ENCODE data around the gene SNRNP70. TPM values are rescaled to one million over a fixed set of nuclear protein-coding genes. Genes with fewer than 3 reads are reported as not detected.

Gene SNRNP70
- total and polyA plus RNA-seq, 2 of the 13 experiments (the other 11 are each of a cell fraction or from before 2014, with no cell fraction given), result 150 to 210 TPM

DNA sequence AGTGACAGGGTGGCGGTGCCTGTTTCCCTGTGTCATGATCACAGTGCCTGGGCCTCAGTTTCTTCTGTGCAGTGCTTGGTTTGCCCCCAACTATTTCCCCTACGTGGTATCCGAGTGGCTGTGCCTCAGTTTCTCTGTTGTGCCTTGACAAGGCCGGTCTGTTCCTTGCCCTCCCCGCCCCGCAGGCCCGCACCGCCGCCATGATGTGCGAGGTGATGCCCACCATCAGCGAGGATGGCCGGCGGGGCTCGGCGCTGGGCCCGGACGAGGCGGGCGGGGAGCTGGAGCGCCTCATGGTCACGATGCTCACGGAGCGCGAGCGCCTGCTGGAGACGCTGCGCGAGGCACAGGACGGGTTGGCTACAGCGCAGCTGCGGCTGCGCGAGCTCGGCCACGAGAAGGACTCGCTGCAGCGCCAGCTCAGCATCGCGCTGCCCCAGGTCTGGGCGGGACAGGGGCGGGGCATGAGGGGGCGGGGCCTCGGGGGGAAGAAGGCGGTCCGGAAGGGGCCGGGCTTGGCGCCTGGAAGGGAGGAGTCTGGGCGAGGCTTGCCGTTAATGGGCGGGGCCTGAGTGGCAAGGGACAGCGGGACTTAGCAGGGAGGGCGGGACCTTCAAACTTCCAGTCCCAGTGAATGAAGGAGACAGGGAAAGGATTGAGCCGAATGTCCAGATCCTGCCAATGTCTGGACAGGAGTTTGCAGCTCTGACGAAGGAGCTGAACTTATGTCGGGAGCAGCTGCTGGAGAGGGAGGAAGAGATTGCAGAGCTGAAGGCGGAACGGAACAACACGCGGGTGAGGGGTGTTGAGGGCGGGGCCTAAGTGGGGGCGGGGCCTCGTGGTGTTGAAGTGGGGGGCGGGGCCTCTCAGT lies 42.7 kb downstream of the SNRNP70 start (continued):
- TF ChIP-seq YEATS2 (CRISPR knock-in tag; IDR thresholded peaks at IDR 0.05; ENCODE audit: borderline replicate concordance), result peak; percentile 91
- TF ChIP-seq FOXP1 (IDR thresholded peaks at IDR 0.05), result no peak
- TF ChIP-seq FOXP1 (CRISPR knock-in tag; IDR thresholded peaks at IDR 0.05), result peak; percentile 12; the same call in 1 of the 2 replicates
- no peak; the same call in 1 of the 2 replicates for TF ChIP-seq RNF219 (CRISPR knock-in tag; IDR thresholded peaks at IDR 0.05)
- peak; percentile 98 for TF ChIP-seq ZNF557 (CRISPR knock-in tag; IDR thresholded peaks at IDR 0.05)
- peak; percentile 99 for TF ChIP-seq ZFYVE20 (CRISPR knock-in tag; IDR thresholded peaks at IDR 0.05; ENCODE audit: borderline replicate concordance, low read depth)
- peak; percentile 100 for TF ChIP-seq ZNF687 (CRISPR knock-in tag; IDR thresholded peaks at IDR 0.05)
- TF ChIP-seq GATAD2A (CRISPR knock-in tag; IDR thresholded peaks at IDR 0.05), result 0 out of 2 replicates have a peak, but pooled peaks have one; percentile 36
- TF ChIP-seq ZNF124 (CRISPR knock-in tag; IDR thresholded peaks at IDR 0.05), result peak; percentile 92; the same call in 1 of the 2 replicates
- no peak for TF ChIP-seq TRIM22 (IDR thresholded peaks at IDR 0.05)
- peak; percentile 97; the same call in 1 of the 2 replicates for TF ChIP-seq ZNF337 (CRISPR knock-in tag; IDR thresholded peaks at IDR 0.05; ENCODE audit: borderline replicate concordance, low read depth)
- TF ChIP-seq, protein P1, sequence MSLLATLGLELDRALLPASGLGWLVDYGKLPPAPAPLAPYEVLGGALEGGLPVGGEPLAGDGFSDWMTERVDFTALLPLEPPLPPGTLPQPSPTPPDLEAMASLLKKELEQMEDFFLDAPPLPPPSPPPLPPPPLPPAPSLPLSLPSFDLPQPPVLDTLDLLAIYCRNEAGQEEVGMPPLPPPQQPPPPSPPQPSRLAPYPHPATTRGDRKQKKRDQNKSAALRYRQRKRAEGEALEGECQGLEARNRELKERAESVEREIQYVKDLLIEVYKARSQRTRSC (CRISPR knock-in tag; IDR thresholded peaks at IDR 0.05; ENCODE audit: low read depth), result peak; percentile 99
- TF ChIP-seq SNAPC2 (CRISPR knock-in tag; IDR thresholded peaks at IDR 0.05), result peak; percentile 98
- peak; percentile 100 for TF ChIP-seq ZIK1 (CRISPR knock-in tag; IDR thresholded peaks at IDR 0.05; ENCODE audit: borderline replicate concordance, low read depth)
- peak; percentile 96 for TF ChIP-seq FOXM1 (CRISPR knock-in tag; IDR thresholded peaks at IDR 0.05)
- TF ChIP-seq TRIM24 (CRISPR knock-in tag; IDR thresholded peaks at IDR 0.05), result no peak
- TF ChIP-seq, protein P2, sequence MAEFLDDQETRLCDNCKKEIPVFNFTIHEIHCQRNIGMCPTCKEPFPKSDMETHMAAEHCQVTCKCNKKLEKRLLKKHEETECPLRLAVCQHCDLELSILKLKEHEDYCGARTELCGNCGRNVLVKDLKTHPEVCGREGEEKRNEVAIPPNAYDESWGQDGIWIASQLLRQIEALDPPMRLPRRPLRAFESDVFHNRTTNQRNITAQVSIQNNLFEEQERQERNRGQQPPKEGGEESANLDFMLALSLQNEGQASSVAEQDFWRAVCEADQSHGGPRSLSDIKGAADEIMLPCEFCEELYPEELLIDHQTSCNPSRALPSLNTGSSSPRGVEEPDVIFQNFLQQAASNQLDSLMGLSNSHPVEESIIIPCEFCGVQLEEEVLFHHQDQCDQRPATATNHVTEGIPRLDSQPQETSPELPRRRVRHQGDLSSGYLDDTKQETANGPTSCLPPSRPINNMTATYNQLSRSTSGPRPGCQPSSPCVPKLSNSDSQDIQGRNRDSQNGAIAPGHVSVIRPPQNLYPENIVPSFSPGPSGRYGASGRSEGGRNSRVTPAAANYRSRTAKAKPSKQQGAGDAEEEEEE (CRISPR knock-in tag; IDR thresholded peaks at IDR 0.05; ENCODE audit: borderline replicate concordance), result no peak
- TF ChIP-seq LBX2 (CRISPR knock-in tag; IDR thresholded peaks at IDR 0.05; ENCODE audit: borderline replicate concordance), result peak; percentile 100
